DND-41 (cell line): ENCODE measurements around the gene OGG1.

Source experiments
- ATAC-seq: fragments of 200-7000 bp; cut with Tn5 transposase; 3 replicates; pipeline ENCODE4 v1.9.1; 2021; ENCODE audit warnings: low read depth; ENCODE audit not compliant: insufficient read depth
- DNase-seq: peaks from one replicate; pipeline ENCODE4 v3.0.0-alpha.2; 2020
- H2AFZ ChIP-seq: 2 replicates; pipeline ENCODE4 v1.6.0; 2012; ENCODE audit warnings: low read depth, low read length
- H3K27ac ChIP-seq: 2 replicates; pipeline ENCODE4 v1.5.1; 2012; ENCODE audit warnings: low read length, inconsistent platforms
- H3K27me3 ChIP-seq: fragments of 200-600 bp; sonication (generic); 2 replicates; pipeline ENCODE4 v1.6.0; 2012; ENCODE audit warnings: low read length, mild to moderate bottlenecking, inconsistent platforms; ENCODE audit not compliant: insufficient read depth, poor library complexity
- H3K36me3 ChIP-seq: 2 replicates; pipeline ENCODE4 v1.5.1; 2012; ENCODE audit warnings: low read length, inconsistent platforms; ENCODE audit not compliant: insufficient read depth
- H3K4me1 ChIP-seq: 2 replicates; pipeline ENCODE4 v1.5.1; 2012; ENCODE audit warnings: mild to moderate bottlenecking, low read length; ENCODE audit not compliant: insufficient read depth
- H3K4me2 ChIP-seq: 2 replicates; pipeline ENCODE4 v1.6.0; 2012; ENCODE audit warnings: mild to moderate bottlenecking, moderate library complexity, low read length, inconsistent platforms; ENCODE audit not compliant: insufficient read depth
- H3K4me3 ChIP-seq, 2 experiments: fragments of 200-600 bp in 1 of 2; shearing (Covaris generic) in 1 of 2; 2 replicates each; pipeline ENCODE4 v1.5.1; 2012 to 2016; ENCODE audit warnings: inconsistent platforms in 2 of 2, low read length in 2 of 2, mild to moderate bottlenecking in 2 of 2, low read depth in 1 of 2, moderate library complexity in 1 of 2
- H3K79me2 ChIP-seq: 2 replicates; pipeline ENCODE4 v1.6.0; 2012; ENCODE audit warnings: low read length, inconsistent platforms; ENCODE audit not compliant: insufficient read depth
- H3K9ac ChIP-seq: 2 replicates; pipeline ENCODE4 v1.6.0; 2012; ENCODE audit warnings: low read depth, mild to moderate bottlenecking, inconsistent platforms, low read length, moderate library complexity
- H3K9me3 ChIP-seq: 2 replicates; pipeline ENCODE4 v1.5.1; 2012; ENCODE audit warnings: low read length, moderate library complexity, mild to moderate bottlenecking, inconsistent platforms; ENCODE audit not compliant: insufficient read depth, severe bottlenecking
- H4K20me1 ChIP-seq: 2 replicates; pipeline ENCODE4 v1.6.0; 2012; ENCODE audit warnings: low read length; ENCODE audit not compliant: insufficient read depth
- EZH2 ChIP-seq: IDR thresholded peaks from 3 replicates; pipeline ENCODE4 v1.6.1; 2012; ENCODE audit warnings: borderline replicate concordance, low read depth, mild to moderate bottlenecking, moderate library complexity, low read length, inconsistent platforms; ENCODE audit not compliant: severe bottlenecking
- TF ChIP-seq, protein P1 (sequence below): IDR thresholded peaks from 2 replicates; pipeline ENCODE4 v1.5.1; 2012; ENCODE audit warnings: borderline replicate concordance, low read length, moderate library complexity, mild to moderate bottlenecking; ENCODE audit not compliant: poor library complexity, severe bottlenecking; ENCODE audit errors: extremely low read depth

The OGG1 gene

DNA sequence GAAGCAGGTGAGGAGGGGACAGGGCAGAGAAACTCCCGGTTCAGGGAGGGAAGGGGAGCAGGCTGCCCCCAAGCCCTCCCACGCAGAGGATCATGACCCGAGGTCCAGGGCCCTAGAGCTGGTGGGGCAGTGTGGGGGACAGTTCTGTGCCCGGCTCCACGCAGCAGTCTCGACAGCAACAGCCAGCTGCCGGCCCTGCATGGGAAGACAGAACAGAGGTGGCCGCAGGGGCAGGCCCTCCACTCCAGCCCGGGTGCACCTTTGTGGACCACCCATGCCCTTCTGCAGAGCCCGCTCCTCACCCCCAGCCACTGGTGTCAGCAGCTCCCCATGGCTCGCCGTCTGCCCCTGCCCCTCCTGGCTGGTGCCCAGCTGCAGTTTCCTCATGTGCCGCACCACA is 7.7 kb downstream of the OGG1 start:
- H3K9ac ChIP-seq = no peak overlapping the region
- no peak for ATAC-seq

DNA sequence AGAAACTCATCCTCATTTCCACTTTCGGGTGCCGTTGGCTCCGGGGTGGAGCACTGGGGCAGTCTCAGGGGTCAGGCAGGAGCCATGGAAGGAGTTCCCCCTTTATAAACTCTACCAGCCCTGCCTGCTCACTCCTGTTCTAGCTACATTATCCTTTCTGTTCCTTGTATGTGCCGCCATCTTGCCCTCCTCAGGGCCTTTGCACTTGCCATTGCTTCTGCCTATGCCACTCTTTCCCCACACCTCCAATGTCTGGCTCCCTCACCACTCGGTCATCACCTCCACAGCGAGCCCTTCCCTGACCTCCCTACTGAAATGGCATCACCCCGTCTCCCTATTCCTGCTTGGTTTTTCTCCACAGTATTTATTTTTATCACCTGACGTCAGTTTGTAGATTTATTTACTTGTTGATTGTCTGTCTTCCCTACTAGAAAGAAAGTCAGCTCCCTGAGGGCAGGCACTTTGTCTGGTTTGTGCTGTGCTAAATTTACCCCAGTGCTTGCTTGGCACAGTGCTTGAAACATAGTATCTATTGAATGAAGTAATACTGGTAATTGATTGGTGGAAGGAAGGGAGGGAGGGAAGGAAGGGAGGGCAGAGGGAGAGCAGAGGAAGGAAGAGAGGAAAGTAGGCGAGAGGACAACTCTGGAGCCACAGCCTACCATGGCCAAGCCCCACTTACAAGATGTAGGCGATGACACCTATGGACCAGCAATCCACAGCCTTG is 11.2 kb downstream of the OGG1 start:
- Histone ChIP-seq H3K36me3 (peaks cover 15% of the 10 kb centered on the region), H3K79me2 (no peaks in the 10 kb centered on the region), H3K4me3 (no peak overlapping the region)

More for the DNA sequence above, 7.7 kb downstream of the OGG1 start:
- Histone ChIP-seq H3K36me3 (peaks cover 22% of the 10 kb centered on the region), H2AFZ (no peak overlapping the region), H3K4me3 (no peak overlapping the region), H3K4me1 (no peaks in the 10 kb centered on the region), H3K79me2 (no peaks in the 10 kb centered on the region), H3K27ac (no peak overlapping the region), H3K4me2 (no peak overlapping the region), H3K27me3 (no peaks in the 10 kb centered on the region), H3K9me3 (no peaks in the 10 kb centered on the region), H4K20me1 (no peaks in the 10 kb centered on the region; the same call in 1 of the 2 replicates)
- no peak for DNase-seq
- no peak for TF ChIP-seq EZH2
- TF ChIP-seq, protein P1, sequence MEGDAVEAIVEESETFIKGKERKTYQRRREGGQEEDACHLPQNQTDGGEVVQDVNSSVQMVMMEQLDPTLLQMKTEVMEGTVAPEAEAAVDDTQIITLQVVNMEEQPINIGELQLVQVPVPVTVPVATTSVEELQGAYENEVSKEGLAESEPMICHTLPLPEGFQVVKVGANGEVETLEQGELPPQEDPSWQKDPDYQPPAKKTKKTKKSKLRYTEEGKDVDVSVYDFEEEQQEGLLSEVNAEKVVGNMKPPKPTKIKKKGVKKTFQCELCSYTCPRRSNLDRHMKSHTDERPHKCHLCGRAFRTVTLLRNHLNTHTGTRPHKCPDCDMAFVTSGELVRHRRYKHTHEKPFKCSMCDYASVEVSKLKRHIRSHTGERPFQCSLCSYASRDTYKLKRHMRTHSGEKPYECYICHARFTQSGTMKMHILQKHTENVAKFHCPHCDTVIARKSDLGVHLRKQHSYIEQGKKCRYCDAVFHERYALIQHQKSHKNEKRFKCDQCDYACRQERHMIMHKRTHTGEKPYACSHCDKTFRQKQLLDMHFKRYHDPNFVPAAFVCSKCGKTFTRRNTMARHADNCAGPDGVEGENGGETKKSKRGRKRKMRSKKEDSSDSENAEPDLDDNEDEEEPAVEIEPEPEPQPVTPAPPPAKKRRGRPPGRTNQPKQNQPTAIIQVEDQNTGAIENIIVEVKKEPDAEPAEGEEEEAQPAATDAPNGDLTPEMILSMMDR = no peak

DNA sequence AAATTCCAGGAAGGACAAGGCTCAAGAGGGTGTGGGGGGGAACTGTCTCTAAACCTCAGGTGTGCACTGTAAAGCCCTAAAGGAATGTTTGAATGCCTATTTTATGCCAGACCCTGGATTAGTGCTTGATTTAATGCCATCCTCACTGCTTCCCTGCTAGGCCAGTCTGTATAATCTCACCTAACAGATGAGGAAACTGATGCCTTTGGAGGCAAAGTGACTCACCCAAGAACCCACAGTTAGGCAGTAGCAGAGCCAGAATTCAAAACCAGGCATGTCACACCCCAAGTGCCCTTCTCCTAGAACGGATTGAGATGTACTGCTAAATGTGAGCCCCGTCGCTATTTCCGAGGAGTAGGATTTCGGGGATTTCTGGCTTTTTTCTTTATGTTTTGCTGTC is 12.2 kb downstream of the OGG1 start:
- H4K20me1 ChIP-seq = no peaks in the 10 kb centered on the region
- H3K9ac ChIP-seq = no peak overlapping the region
- DNase-seq = no peak
- H3K4me3 ChIP-seq = no peak overlapping the region
- no peak overlapping the region for H3K4me2 ChIP-seq
- H3K79me2 ChIP-seq = no peaks in the 10 kb centered on the region
- no peaks in the 10 kb centered on the region for H3K4me1 ChIP-seq
- TF ChIP-seq EZH2 = no peak
- TF ChIP-seq, protein P1 = no peak
- no peaks in the 10 kb centered on the region for H3K9me3 ChIP-seq
- H2AFZ ChIP-seq = no peak overlapping the region
- no peak for ATAC-seq
- peaks cover 7% of the 10 kb centered on the region for H3K36me3 ChIP-seq
- H3K27ac ChIP-seq = no peak overlapping the region
- no peaks in the 10 kb centered on the region for H3K27me3 ChIP-seq

More for the DNA sequence above, 11.2 kb downstream of the OGG1 start:
- no peak overlapping the region for H2AFZ ChIP-seq
- no peak overlapping the region for H3K27ac ChIP-seq
- DNase-seq (no peak), ATAC-seq (no peak)
- no peaks in the 10 kb centered on the region for H4K20me1 ChIP-seq
- H3K4me2 ChIP-seq = no peak overlapping the region
- H3K9me3 ChIP-seq = no peaks in the 10 kb centered on the region
- H3K27me3 ChIP-seq = no peaks in the 10 kb centered on the region
- TF ChIP-seq EZH2 = no peak
- TF ChIP-seq, protein P1 = no peak
- H3K4me1 ChIP-seq = no peaks in the 10 kb centered on the region
- H3K9ac ChIP-seq = no peak overlapping the region
